Posterior vena cava (tissue), 2 donors: ENCODE measurements around the gene FNDC3B. TPM values are rescaled to one million over a fixed set of nuclear protein-coding genes. Genes with fewer than 3 reads are reported as not detected.

Experiments
- DNase-seq: peaks from one replicate; pipeline ENCODE4 v3.0.0-alpha.2; 2020; ENCODE audit warnings: low spot score
- intact Hi-C, 2 donors: fragments of 100-400 bp; cut with DNase I; formaldehyde crosslinking; loops; one replicate each; pipeline versions ENCODE4 v1.14.1 to v1.14.2; 2022 to 2023
- total RNA-seq, 2 donors: library from RNA; stranded (reverse); fragmentation: NEBNext Ultra II Directional; extraction: Animal tissue kit (Norgen Biotek cat#: 25700); gene quantifications; one replicate each; pipeline ENCODE4 v1.2.1, GENCODE V29; 2021
- donor health status: DM: yes; HTN: yes; CAD: no.
- donor health status: DM: yes; HTN: yes; CAD: no.

Gene FNDC3B
- total RNA-seq, 2 donors from 2014 or later: 142 to 167 TPM

- DNase-seq: no peak
- intact Hi-C loops: no loop called here
Observed at GRCh38 chr3:172313671-172314070, 274.3 kb downstream of the FNDC3B start.

GRCh38 chr3:172314591-172315160 lies 275.3 kb downstream of the FNDC3B start:
- no peak for DNase-seq
- intact Hi-C loops: no loop called here

- no peak for DNase-seq
- intact Hi-C loops: loop anchor here in 1 of 2 donors (2.0 kb wide), 1 partner anchor 275 kb away; no protein-coding TSS in a partner anchor
Observed at GRCh38 chr3:172315401-172316091, 276.2 kb downstream of the FNDC3B start.

GRCh38 chr3:172316758-172317157 lies 277.4 kb downstream of the FNDC3B start:
- DNase-seq: no peak
- intact Hi-C loops: loop anchor here in 1 of 2 donors (2.0 kb wide), 1 partner anchor 276 kb away; no protein-coding TSS in a partner anchor

- DNase-seq: no peak
- intact Hi-C loops: loop anchor here in 1 of 2 donors (2.0 kb wide), 1 partner anchor 277 kb away; no protein-coding TSS in a partner anchor
Observed at GRCh38 chr3:172317481-172317880, 278.1 kb downstream of the FNDC3B start.

- DNase-seq: peak; percentile 85
- intact Hi-C loops: loop anchor here in 1 of 2 donors (2.0 kb wide), 1 partner anchor 277 kb away; no protein-coding TSS in a partner anchor
Observed at GRCh38 chr3:172317984-172318383, 278.6 kb downstream of the FNDC3B start.

- no peak for DNase-seq
- intact Hi-C loops: no loop called here
Observed at GRCh38 chr3:172319595-172319994, 280.2 kb downstream of the FNDC3B start.

GRCh38 chr3:172320468-172320867 lies 281.1 kb downstream of the FNDC3B start:
- no peak for DNase-seq
- intact Hi-C loops: no loop called here

GRCh38 chr3:172321035-172321434 lies 281.7 kb downstream of the FNDC3B start:
- intact Hi-C loops: no loop called here
- DNase-seq: no peak

GRCh38 chr3:172323894-172324610 lies 284.7 kb downstream of the FNDC3B start:
- no peak for DNase-seq
- intact Hi-C loops: no loop called here

GRCh38 chr3:172324611-172325203 lies 285.3 kb downstream of the FNDC3B start:
- intact Hi-C loops: no loop called here
- DNase-seq: no peak

- intact Hi-C loops: no loop called here
- DNase-seq: no peak
Observed at GRCh38 chr3:172325461-172325860, 286.1 kb downstream of the FNDC3B start.

GRCh38 chr3:172326993-172327392 lies 287.6 kb downstream of the FNDC3B start:
- intact Hi-C loops: no loop called here
- DNase-seq: no peak

- DNase-seq: no peak
- intact Hi-C loops: no loop called here
Observed at GRCh38 chr3:172328282-172328681, 288.9 kb downstream of the FNDC3B start.

- intact Hi-C loops: no loop called here
Observed at GRCh38 chr3:172329070-172329469, 289.7 kb downstream of the FNDC3B start.

GRCh38 chr3:172330413-172330812 lies 291.0 kb downstream of the FNDC3B start:
- intact Hi-C loops: no loop called here
- no peak for DNase-seq

More at GRCh38 chr3:172329070-172329469, 289.7 kb downstream of the FNDC3B start:
- DNase-seq: no peak

- DNase-seq: no peak
- intact Hi-C loops: no loop called here
Observed at GRCh38 chr3:172332256-172333041, 293.1 kb downstream of the FNDC3B start.

GRCh38 chr3:172333042-172333377 lies 293.6 kb downstream of the FNDC3B start:
- intact Hi-C loops: no loop called here
- no peak for DNase-seq
